Breast epithelium (tissue), 4 donors: ENCODE measurements around the gene WDR93. TPM values are rescaled to one million over a fixed set of nuclear protein-coding genes. Genes with fewer than 3 reads are reported as not detected.

Source experiments
- DNase-seq, 2 donors: peaks; one replicate each; pipeline ENCODE4 v3.0.0-alpha.2; 2019; ENCODE audit warnings: low spot score in 2 of 2
- H3K27ac ChIP-seq, 2 donors: fragments of 200-600 bp; sonication (generic) in 1 of 2; one replicate each; pipeline ENCODE4 v1.5.1; 2016 to 2019; ENCODE audit warnings: mild to moderate bottlenecking in 1 of 2
- H3K27me3 ChIP-seq, 2 donors: fragments of 200-600 bp; sonication (generic) in 1 of 2; one replicate each; pipeline versions ENCODE4 v1.5.1 to v1.6.0; 2017 to 2019; ENCODE audit warnings: control low read depth in 1 of 2, mild to moderate bottlenecking in 1 of 2
- H3K36me3 ChIP-seq: fragments of 200-600 bp; one replicate; pipeline ENCODE4 v1.5.1; 2019
- H3K4me1 ChIP-seq, 2 donors: fragments of 200-600 bp; sonication (generic); one replicate each; pipeline ENCODE4 v1.5.1; 2016 to 2019; ENCODE audit warnings: control low read depth in 1 of 2
- H3K4me3 ChIP-seq, 3 donors: fragments of 200-600 bp; sonication (generic); 1 replicate in 2 of 3; 2 replicates in 1 of 3; pipeline ENCODE4 v1.5.1; 2016 to 2019; ENCODE audit warnings: mild to moderate bottlenecking in 3 of 3, moderate library complexity in 2 of 3
- H3K9me3 ChIP-seq, 2 donors: fragments of 200-600 bp; sonication (generic) in 1 of 2; one replicate each; pipeline ENCODE4 v1.5.1; 2016 to 2019; ENCODE audit warnings: control low read depth in 1 of 2
- CTCF ChIP-seq, 3 donors: fragments of 450-650 bp; IDR thresholded peaks; one replicate each; pipeline ENCODE4 v1.5.1; 2016 to 2017; ENCODE audit warnings: antibody characterized with exemption in 3 of 3, mild to moderate bottlenecking in 3 of 3, moderate library complexity in 3 of 3
- POLR2A ChIP-seq: fragments of 450-650 bp; IDR thresholded peaks from one replicate; pipeline ENCODE4 v1.6.1; 2016; ENCODE audit warnings: antibody characterized with exemption, mild to moderate bottlenecking, moderate library complexity
- POLR2AphosphoS5 ChIP-seq, 3 donors: sonication (generic); formaldehyde crosslinking; IDR thresholded peaks; one replicate each; pipeline ENCODE4 v1.6.1; 2017; ENCODE audit warnings: antibody characterized with exemption in 3 of 3
- intact Hi-C: fragments of 100-400 bp; cut with DNase I; formaldehyde crosslinking; loops from one replicate; pipeline ENCODE4 v1.15.1; 2023; ENCODE audit warnings: low total_unique reads
- total RNA-seq, 3 donors: library from RNA; depleted of rRNA; stranded (reverse); fragments of >200 nt; gene quantifications; one replicate each; pipeline ENCODE4 v1.1.0, GENCODE V29; 2016

WDR93 gene
- total RNA-seq, 3 donors from 2014 or later, result 0.80 to 1.0 (median 0.98) TPM

GRCh38 chr15:89774492-89774891 lies 83.9 kb downstream of the WDR93 start:
- intact Hi-C loops, result no loop called here
- Histone ChIP-seq H3K4me1 (no peaks in the 10 kb centered on the region), H3K27me3 (no peaks in the 10 kb centered on the region), H3K4me3 (no peak overlapping the region), H3K36me3 (no peaks in the 10 kb centered on the region), H3K9me3 (no peaks in the 10 kb centered on the region), H3K27ac (peak overlapping the region; percentile 58 to 75)
- no peak for DNase-seq
- no peak for TF ChIP-seq POLR2A
- peak in 1 of 3 donors; percentile 27 for TF ChIP-seq POLR2AphosphoS5 (IDR thresholded peaks at IDR 0.05)
- no peak for TF ChIP-seq CTCF (IDR thresholded peaks at IDR 0.05)

GRCh38 chr15:89775815-89776214 lies 85.2 kb downstream of the WDR93 start:
- Histone ChIP-seq H3K4me1 (no peaks in the 10 kb centered on the region), H3K9me3 (no peaks in the 10 kb centered on the region), H3K27me3 (no peaks in the 10 kb centered on the region), H3K36me3 (no peaks in the 10 kb centered on the region), H3K4me3 (peak overlapping the region; percentile 40 to 67 (median 44)), H3K27ac (peak overlapping the region; percentile 26 to 75)
- TF ChIP-seq CTCF (IDR thresholded peaks at IDR 0.05), result no peak
- no peak for TF ChIP-seq POLR2A
- TF ChIP-seq POLR2AphosphoS5 (IDR thresholded peaks at IDR 0.05), result no peak
- intact Hi-C loops, result no loop called here
- DNase-seq, result no peak

GRCh38 chr15:89776274-89777072 lies 85.9 kb downstream of the WDR93 start, which contains the start of gene MESP2:
Gene MESP2, plus strand, starts transcription at chr15:89776332. Its CDS starts 26 bp downstream, at chr15:89776358.
- peak in 1 of 2 donors; percentile 76 for DNase-seq
- H3K4me1 ChIP-seq, result no peaks in the 10 kb centered on the region
- no peaks in the 10 kb centered on the region for H3K27me3 ChIP-seq
- H3K36me3 ChIP-seq, result no peaks in the 10 kb centered on the region
- intact Hi-C loops, result no loop called here
- no peaks in the 10 kb centered on the region for H3K9me3 ChIP-seq
- peak within 1 kb of the TSS; percentile 40 to 67 (median 44) for H3K4me3 ChIP-seq
- peak within 1 kb of the TSS; percentile 75 for H3K27ac ChIP-seq
- TF ChIP-seq POLR2AphosphoS5 (IDR thresholded peaks at IDR 0.05) (peak in 1 of 3 donors; percentile 26), POLR2A (no peak), CTCF (IDR thresholded peaks at IDR 0.05) (peak in 2 of 3 donors; percentile 17 to 55)

GRCh38 chr15:89777073-89777751 lies 86.6 kb downstream of the WDR93 start:
- no peak for TF ChIP-seq POLR2AphosphoS5 (IDR thresholded peaks at IDR 0.05)
- no peak for TF ChIP-seq CTCF (IDR thresholded peaks at IDR 0.05)
- TF ChIP-seq POLR2A, result no peak
- Histone ChIP-seq H3K4me1 (no peaks in the 10 kb centered on the region), H3K9me3 (no peaks in the 10 kb centered on the region), H3K4me3 (peak overlapping the region; percentile 40 to 67 (median 44)), H3K27ac (peak overlapping the region; percentile 26 to 75), H3K36me3 (no peaks in the 10 kb centered on the region), H3K27me3 (no peaks in the 10 kb centered on the region)
- DNase-seq, result no peak
- intact Hi-C loops, result no loop called here
